Suppressor macrophage treated with lipopolysaccharide for 1 hour (primary cell): ENCODE results near the gene DPAGT1.
"Not testable (repeated sequence)": the region's sequence is repeated elsewhere in the genome, so short reads cannot be mapped to it uniquely, and the experiment has no call there.

ENCODE experiments used
- DNase-seq, 3 donors: peaks; one replicate each; pipeline ENCODE4 v3.0.0-alpha.2; 2020 to 2022

The DPAGT1 gene

GRCh38 chr11:119115484-119116234, 14.0 kb upstream of the DPAGT1 start:
- peak; percentile 83 to 90 (median 87) for DNase-seq

- no peak for DNase-seq
Observed at GRCh38 chr11:119114351-119114750, 12.7 kb upstream of the DPAGT1 start.

DNA sequence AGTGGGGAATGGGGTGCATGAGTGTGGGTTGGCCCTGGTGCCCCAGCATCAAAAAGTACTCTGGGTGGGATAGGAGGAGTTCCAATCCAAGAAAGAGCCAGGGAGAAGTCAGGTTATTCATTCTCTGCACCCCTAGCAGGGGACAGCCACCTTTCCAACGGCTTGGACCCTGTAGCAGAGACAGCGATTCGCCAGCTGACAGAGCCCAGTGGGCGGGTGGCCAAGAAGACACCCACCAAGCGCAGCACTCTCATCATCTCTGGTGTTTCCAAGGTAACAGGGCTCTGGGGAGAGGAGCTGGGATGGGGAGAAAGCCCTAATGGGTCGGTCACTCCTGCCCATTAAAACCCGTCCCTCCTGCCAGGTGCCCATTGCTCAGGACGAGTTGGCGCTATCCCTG, 12.1 kb upstream of the DPAGT1 start:
- no peak for DNase-seq

GRCh38 chr11:119112314-119113020, 10.8 kb upstream of the DPAGT1 start:
- no peak for DNase-seq

DNA sequence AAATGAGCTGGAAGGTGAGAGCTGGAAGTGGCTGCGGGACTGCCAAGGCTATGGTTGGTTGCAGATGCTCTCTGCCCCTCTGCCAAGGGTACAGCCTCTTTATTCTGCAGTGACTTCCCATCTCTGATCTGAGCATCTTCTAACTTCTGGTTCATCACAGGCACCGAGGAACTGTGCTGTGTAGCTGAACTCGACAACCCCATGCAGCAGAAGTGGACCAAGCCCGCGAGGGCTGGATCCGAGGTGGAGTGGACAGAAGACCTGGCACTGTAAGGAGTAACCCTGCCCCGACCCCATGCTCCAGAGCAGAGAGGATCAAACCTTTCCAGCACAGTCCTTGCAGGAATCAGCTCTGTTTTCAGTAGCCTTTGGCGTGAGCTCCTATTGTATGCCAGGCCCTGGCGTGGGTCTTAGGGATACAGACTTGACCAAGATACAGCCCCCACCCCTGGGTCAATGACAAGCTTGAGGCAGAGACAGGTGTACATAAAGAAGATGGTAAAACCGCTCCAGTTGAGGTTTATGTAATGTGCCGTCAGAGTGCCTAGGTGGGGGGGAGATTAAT, 9.8 kb upstream of the DPAGT1 start:
- DNase-seq = no peak

DNA sequence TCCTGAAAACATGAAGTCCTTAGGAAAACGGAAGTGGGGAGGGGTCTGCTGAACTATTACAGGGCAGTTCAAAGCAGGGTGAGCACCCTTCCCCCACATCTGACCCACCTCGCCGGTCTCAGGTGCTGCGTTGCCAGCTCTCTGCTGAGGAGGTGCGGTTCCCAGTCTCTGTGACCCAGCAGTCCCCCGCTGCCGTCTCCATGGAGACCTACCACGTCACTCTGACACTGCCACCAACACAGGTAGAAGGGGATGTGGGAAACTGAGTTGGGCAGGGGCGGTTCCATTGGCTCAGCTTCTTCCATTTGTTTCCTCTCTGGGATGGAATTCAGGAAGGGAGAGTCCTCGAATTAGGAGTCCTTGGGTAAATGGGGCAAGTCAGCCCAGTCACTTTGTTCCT, 8.8 kb upstream of the DPAGT1 start:
- DNase-seq = no peak

DNA sequence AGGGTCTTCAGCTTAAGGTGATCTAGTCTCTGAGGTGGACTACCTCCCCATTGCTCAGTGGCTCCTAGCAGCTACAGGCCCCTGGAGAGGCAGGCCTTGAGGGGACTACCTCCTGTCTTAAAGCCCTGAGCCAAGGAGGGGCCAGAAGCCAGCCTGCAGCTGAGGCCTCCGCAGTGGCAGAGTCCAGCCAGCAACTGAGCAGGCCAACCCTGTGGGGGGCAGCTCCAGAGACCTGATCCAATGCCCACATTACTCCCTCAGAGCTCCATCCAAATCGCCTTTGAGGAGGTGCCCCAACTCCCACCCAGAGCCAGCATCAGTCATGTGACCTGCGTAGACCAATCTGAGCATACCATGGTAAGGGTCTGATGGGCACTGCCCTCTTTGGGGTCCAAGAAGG, 8.2 kb upstream of the DPAGT1 start:
- no peak for DNase-seq

DNA sequence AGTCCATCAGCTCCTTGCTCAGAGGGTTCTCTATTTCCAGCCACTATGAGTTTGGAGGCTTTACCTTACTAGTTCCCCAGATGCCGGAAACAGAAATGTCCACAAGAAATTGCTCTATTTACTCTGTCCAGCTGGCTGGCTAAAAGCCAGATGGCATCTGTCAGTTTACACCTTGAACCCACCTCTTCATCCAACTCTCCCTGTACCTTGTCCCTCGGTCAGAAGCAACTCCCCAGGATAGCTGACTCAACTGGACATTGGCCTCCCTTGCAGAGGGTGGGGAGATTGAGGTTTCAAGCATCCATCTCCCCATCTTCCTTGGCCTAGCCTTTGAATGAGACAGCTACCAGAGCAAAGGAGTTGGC, 7.2 kb upstream of the DPAGT1 start:
- DNase-seq = no peak

- peak; percentile 64 to 73 (median 70) for DNase-seq
Observed at GRCh38 chr11:119108146-119108856, 6.6 kb upstream of the DPAGT1 start.

GRCh38 chr11:119107538-119108145, 6.0 kb upstream of the DPAGT1 start:
- DNase-seq = peak in 1 of 3 donors; percentile 36

GRCh38 chr11:119106564-119107537, 5.2 kb upstream of the DPAGT1 start, which contains the start of gene C2CD2L:
Gene C2CD2L, plus strand, starts transcription at chr11:119107344. Its CDS starts 398 bp downstream, at chr11:119107742.
- peak; percentile 93 to 98 (median 97) for DNase-seq

DNA sequence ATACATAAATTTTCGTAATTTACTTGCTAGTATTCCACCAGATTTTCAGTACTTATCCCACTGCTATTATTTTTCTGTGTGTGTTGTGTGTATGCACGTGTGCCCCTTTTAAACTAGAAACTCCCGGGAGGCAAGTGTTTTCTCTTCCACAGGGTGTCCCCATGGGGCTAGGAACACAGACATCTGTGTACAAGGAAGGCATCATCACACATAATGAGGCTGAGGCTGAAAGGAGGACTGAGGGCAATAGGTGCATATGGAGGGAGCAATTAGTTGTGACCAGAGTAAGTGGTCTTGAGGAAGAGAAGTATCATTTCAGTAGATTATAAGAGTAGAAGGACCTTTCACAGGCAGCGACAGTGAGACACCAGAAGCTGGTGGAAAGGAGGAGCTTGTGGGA, 2.1 kb upstream of the DPAGT1 start:
- DNase-seq = no peak

GRCh38 chr11:119103161-119103664, 1.6 kb upstream of the DPAGT1 start:
- not testable (repeated sequence) for DNase-seq

GRCh38 chr11:119100994-119101758, 477 bp downstream of the DPAGT1 start:
- DNase-seq = no peak

DNA sequence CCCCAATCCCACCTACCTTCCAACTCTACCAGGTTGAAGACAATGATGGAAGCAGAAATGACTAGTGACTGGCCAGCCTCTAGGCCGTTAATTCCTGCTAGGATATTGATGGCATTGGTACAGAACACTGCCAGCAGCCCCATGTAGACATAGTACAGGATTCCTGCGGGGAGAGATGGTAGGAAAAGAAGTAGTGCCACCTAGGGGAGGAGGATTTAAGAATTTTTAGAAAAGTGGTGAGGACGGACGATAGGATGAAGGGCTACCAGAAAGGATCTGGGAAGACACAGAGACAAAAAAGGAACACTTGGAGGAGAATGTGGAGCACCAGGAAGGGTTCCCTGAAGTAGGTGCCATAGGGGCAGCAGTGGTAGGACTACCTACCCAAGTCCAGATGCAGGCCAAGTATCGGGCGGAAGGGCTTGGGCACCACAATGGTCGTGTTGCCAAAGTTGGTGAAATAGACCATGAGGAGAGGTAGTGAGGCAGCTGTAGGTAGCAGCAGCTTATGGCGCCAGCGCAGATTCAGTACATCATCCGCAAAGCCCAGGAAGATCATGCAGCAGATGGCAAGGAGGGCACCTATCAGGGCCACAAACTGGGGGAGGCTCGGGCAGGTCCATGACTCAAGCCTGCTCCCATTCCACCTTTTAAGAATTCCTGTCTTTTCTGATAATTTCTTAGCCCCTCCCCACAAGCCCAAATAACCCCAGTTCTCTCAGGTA, 1.2 kb downstream of the DPAGT1 start:
- DNase-seq = peak; percentile 47 to 60 (median 53)

GRCh38 chr11:119099711-119100110, 1.9 kb downstream of the DPAGT1 start:
- no peak for DNase-seq

DNA sequence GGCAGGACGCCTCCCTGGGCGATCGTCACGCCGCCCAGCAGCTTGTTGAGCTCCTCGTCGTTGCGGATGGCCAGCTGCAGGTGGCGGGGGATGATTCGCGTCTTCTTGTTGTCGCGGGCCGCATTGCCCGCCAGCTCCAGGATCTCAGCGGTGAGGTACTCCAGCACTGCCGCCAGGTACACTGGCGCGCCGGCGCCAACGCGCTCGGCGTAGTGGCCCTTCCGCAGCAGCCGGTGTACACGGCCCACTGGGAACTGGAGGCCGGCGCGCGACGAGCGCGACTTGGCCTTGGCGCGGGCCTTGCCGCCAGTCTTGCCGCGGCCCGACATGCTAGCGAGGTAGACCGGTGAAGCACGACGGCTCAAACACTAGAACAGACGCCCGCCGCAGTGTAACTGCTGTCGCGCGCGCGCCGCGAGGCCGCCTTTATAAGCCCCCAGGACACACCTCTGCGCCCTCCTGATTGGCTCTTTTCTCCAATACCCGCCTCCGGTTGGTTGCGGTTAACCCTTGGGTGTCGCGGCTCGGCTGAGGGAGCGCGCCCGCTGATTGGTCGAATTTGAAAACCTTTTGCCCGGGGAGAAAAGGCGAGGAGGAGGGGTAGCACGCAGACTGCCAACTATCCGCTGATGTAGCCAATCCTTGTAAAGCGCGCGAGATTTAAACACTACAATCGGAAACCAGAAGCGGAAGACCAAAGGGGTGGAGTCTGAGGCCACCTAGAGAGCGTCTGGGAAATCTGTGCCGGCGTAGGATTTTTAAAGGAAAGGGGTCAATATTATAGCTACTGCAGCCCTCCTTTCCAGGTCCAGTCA, 6.4 kb downstream of the DPAGT1 start:
- DNase-seq = peak; percentile 99 to 100 (median 100)

- peak; percentile 89 to 94 (median 90) for DNase-seq
Observed at GRCh38 chr11:119094816-119095065, 6.9 kb downstream of the DPAGT1 start.
